Kidney glomerular epithelial cell (primary cell): ENCODE results near the gene TAS1R3.
A peak's percentile ranks its signal among the peaks of the same experiment; 100 is the strongest.

Source experiments
- DNase-seq: peaks from one replicate; lab custom pipeline; 2025; lab: John Stamatoyannopoulos, UW

Gene TAS1R3

GRCh38 chr1:1331068-1331965, at the start of gene TAS1R3:
Gene TAS1R3, plus strand, starts transcription at chr1:1331280. Its CDS starts 66 bp downstream, at chr1:1331346.
- DNase-seq, result no peak

GRCh38 chr1:1281533-1282321, 49.4 kb upstream of the TAS1R3 start:
- DNase-seq, result peak; percentile 32

- no peak for DNase-seq
These were observed 48.1 kb upstream of the TAS1R3 start for GRCh38 chr1:1282998-1283397.

- peak; percentile 56 for DNase-seq
These were observed 47.3 kb upstream of the TAS1R3 start for GRCh38 chr1:1283821-1284220.

- DNase-seq, result no peak
These were observed 46.6 kb upstream of the TAS1R3 start for GRCh38 chr1:1284221-1285101.

GRCh38 chr1:1285102-1285571, 45.9 kb upstream of the TAS1R3 start:
- no peak for DNase-seq

GRCh38 chr1:1285611-1286311, 45.3 kb upstream of the TAS1R3 start:
- DNase-seq, result no peak

- no peak for DNase-seq
These were observed 44.5 kb upstream of the TAS1R3 start for GRCh38 chr1:1286313-1287261.

- no peak for DNase-seq
These were observed 43.6 kb upstream of the TAS1R3 start for GRCh38 chr1:1287288-1288110.

GRCh38 chr1:1290238-1290731, 40.8 kb upstream of the TAS1R3 start:
- DNase-seq, result peak; percentile 18

GRCh38 chr1:1291023-1291528, 40.0 kb upstream of the TAS1R3 start:
- DNase-seq, result peak; percentile 19

- peak; percentile 73 for DNase-seq
These were observed 39.3 kb upstream of the TAS1R3 start for GRCh38 chr1:1291548-1292441.

- DNase-seq, result no peak
These were observed 38.7 kb upstream of the TAS1R3 start for GRCh38 chr1:1292442-1292779.

- DNase-seq, result no peak
These were observed 38.2 kb upstream of the TAS1R3 start for GRCh38 chr1:1292851-1293250.

GRCh38 chr1:1293263-1294249, 37.5 kb upstream of the TAS1R3 start:
- DNase-seq, result no peak

GRCh38 chr1:1294250-1294890, 36.7 kb upstream of the TAS1R3 start:
- DNase-seq, result no peak
